ENCODE measurements around the gene UCK1. TPM values are rescaled to one million over a fixed set of nuclear protein-coding genes. Genes with fewer than 3 reads are reported as not detected.
A peak's percentile ranks its signal among the peaks of the same experiment; 100 is the strongest.

UCK1 gene
- total RNA-seq, 1 donor from 2014 or later = 19.8 TPM

DNA sequence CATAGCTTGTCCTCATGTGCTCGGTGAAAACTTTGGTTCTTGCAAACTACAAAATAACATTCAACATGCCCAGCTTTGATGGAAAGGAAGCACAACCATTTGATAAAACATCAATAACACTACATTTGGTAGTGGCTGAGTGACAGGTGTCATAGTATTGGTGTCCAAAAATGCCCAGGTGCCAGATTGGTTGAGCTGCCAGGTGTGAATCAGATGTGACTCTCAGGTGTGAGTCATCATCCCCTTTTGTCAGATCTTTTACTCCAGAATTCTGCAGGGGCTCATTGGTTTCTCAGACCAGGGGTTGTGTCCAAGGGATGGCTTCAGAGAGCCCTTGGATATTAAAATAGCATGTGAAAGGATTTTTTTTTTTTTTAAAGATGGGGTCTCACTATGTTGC lies 50.8 kb downstream of the UCK1 start:
- no peak for DNase-seq (ENCODE audit: low read depth)
- Histone ChIP-seq H3K4me3 (ENCODE audit: low read depth, low read length) (no peak overlapping the region), H3K36me3 (ENCODE audit: control insufficient read depth, insufficient read depth, low read length) (peaks cover 23% of the 10 kb centered on the region), H3K27me3 (ENCODE audit: control insufficient read depth, insufficient read depth, low read length) (no peaks in the 10 kb centered on the region)
- no peak for TF ChIP-seq CTCF (IDR thresholded peaks at IDR 0.05; ENCODE audit: insufficient read depth, low read length, poor library complexity, severe bottlenecking)

GRCh38 chr9:131478911-131479310 lies 52.2 kb downstream of the UCK1 start:
- Histone ChIP-seq H3K36me3 (ENCODE audit: control insufficient read depth, insufficient read depth, low read length) (peaks cover 23% of the 10 kb centered on the region), H3K27me3 (ENCODE audit: control insufficient read depth, insufficient read depth, low read length) (no peaks in the 10 kb centered on the region), H3K4me3 (ENCODE audit: low read depth, low read length) (no peak overlapping the region)
- DNase-seq (ENCODE audit: low read depth) = no peak
- no peak for TF ChIP-seq CTCF (IDR thresholded peaks at IDR 0.05; ENCODE audit: insufficient read depth, low read length, poor library complexity, severe bottlenecking)

DNA sequence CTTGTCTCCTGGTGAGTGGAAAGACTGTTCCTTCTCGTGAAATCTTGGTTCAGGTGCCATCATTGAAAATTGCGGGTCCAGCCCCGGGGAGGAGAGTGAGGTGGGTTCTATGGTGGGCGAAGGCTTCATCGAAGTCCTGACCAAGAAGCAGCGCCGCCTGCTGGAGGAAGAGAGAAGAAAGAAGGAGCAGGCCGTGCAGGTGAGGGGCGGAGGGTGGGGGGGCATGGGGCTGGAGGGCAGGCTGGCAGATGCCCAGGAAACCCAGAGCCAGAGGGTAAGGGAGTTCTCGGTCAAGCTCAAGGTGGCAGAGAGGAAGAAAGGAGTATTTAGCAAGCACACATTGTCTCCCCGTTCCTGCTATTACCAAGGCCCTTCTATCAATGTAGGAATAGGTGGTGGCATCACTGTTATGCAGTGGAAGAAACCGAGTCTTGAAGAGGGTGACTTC lies 52.6 kb downstream of the UCK1 start:
- peak; percentile 69 for TF ChIP-seq CTCF (IDR thresholded peaks at IDR 0.05; ENCODE audit: insufficient read depth, low read length, poor library complexity, severe bottlenecking)
- Histone ChIP-seq H3K27me3 (ENCODE audit: control insufficient read depth, insufficient read depth, low read length) (no peaks in the 10 kb centered on the region), H3K4me3 (ENCODE audit: low read depth, low read length) (no peak overlapping the region), H3K36me3 (ENCODE audit: control insufficient read depth, insufficient read depth, low read length) (peaks cover 23% of the 10 kb centered on the region)
- DNase-seq (ENCODE audit: low read depth) = no peak

GRCh38 chr9:131477816-131478419 lies 53.1 kb downstream of the UCK1 start:
- no peak for TF ChIP-seq CTCF (IDR thresholded peaks at IDR 0.05; ENCODE audit: insufficient read depth, low read length, poor library complexity, severe bottlenecking)
- DNase-seq (ENCODE audit: low read depth) = no peak
- H3K36me3 ChIP-seq (ENCODE audit: control insufficient read depth, insufficient read depth, low read length) = peaks cover 21% of the 10 kb centered on the region
- no peak overlapping the region for H3K4me3 ChIP-seq (ENCODE audit: low read depth, low read length)
- no peaks in the 10 kb centered on the region for H3K27me3 ChIP-seq (ENCODE audit: control insufficient read depth, insufficient read depth, low read length)

DNA sequence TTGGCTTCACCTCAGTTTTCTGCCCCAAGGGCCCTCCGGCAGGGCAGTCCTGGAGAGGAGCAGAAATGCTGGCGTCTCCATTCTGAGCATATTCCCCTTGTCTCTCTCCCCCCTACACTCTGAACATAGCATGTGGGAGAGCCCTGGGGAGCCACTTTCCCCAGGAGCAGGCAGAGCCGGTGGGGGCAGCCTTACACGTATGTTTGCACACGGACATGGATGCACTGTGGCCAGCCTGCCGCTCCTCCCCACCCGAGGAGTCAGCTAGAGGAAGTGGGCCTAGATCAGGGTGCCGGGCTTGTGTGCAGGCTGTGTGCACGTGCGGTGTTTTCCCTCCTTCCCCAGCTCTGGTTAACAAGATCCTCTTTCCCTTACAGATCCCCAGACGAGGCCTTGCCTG lies 53.7 kb downstream of the UCK1 start:
- no peak for DNase-seq (ENCODE audit: low read depth)
- no peak for TF ChIP-seq CTCF (IDR thresholded peaks at IDR 0.05; ENCODE audit: insufficient read depth, low read length, poor library complexity, severe bottlenecking)
- no peaks in the 10 kb centered on the region for H3K27me3 ChIP-seq (ENCODE audit: control insufficient read depth, insufficient read depth, low read length)

DNA sequence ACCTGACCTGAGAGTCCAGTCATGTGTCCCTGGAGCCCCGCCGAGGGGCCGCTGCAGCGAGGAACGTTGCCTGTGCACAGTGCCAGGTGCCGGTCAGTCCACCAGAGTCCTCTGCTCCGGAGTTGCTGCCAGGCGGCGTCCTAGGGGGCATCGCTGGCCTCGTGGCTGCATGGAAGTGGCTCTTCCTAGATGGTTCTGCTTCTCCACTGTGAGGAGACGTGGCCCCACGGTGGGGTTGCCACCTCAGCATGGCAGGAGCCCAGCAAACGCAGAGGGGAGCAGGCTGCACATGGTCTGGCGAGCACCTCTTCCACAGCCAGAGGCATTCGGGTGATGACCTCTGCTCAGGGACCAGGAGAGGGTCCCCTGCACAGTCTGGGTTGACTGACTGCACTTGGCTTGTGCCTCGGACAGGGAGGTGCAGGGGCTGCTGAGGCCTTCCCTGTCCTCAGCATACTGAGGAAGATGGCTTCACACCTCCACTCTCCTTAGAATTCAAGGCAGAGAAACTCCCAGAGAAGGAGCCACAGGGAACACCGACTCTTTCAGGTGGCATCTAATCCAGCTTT lies 54.2 kb downstream of the UCK1 start:
- TF ChIP-seq CTCF (IDR thresholded peaks at IDR 0.05; ENCODE audit: insufficient read depth, low read length, poor library complexity, severe bottlenecking) = no peak
- peaks cover 18% of the 10 kb centered on the region for H3K36me3 ChIP-seq (ENCODE audit: control insufficient read depth, insufficient read depth, low read length)

More for the DNA sequence above, 53.7 kb downstream of the UCK1 start:
- H3K36me3 ChIP-seq (ENCODE audit: control insufficient read depth, insufficient read depth, low read length) = peaks cover 21% of the 10 kb centered on the region
- no peak overlapping the region for H3K4me3 ChIP-seq (ENCODE audit: low read depth, low read length)

More for the DNA sequence above, 54.2 kb downstream of the UCK1 start:
- no peak for DNase-seq (ENCODE audit: low read depth)
- H3K27me3 ChIP-seq (ENCODE audit: control insufficient read depth, insufficient read depth, low read length) = no peaks in the 10 kb centered on the region
- no peak overlapping the region for H3K4me3 ChIP-seq (ENCODE audit: low read depth, low read length)

Data from kidney epithelial cell (primary cell).